Measurements from ENCODE around the gene DYNC2H1.

DYNC2H1 gene

GRCh38 chr11:103254123-103254522, 144.9 kb downstream of the DYNC2H1 start:
- TF ChIP-seq CTCF (conservative IDR thresholded peaks at IDR 0.05) (no peak), ZFX (IDR thresholded peaks at IDR 0.05) (no peak)

GRCh38 chr11:103257360-103257759, 148.1 kb downstream of the DYNC2H1 start:
- TF ChIP-seq CTCF (conservative IDR thresholded peaks at IDR 0.05) (peak; percentile 64), ZFX (IDR thresholded peaks at IDR 0.05) (no peak)
- H3K27ac ChIP-seq = no peak overlapping the region

More at GRCh38 chr11:103254123-103254522, 144.9 kb downstream of the DYNC2H1 start:
- H3K27ac ChIP-seq = no peak overlapping the region

GRCh38 chr11:103266167-103266831, 157.1 kb downstream of the DYNC2H1 start:
- no peak overlapping the region for H3K27ac ChIP-seq
- no peak for TF ChIP-seq CTCF (conservative IDR thresholded peaks at IDR 0.05)
- no peak for TF ChIP-seq ZFX (IDR thresholded peaks at IDR 0.05)

- TF ChIP-seq CTCF (conservative IDR thresholded peaks at IDR 0.05) (no peak), ZFX (IDR thresholded peaks at IDR 0.05) (no peak)
- H3K27ac ChIP-seq = no peak overlapping the region
These were observed 163.7 kb downstream of the DYNC2H1 start for GRCh38 chr11:103272876-103273275.

GRCh38 chr11:103274025-103274424, 164.8 kb downstream of the DYNC2H1 start:
- TF ChIP-seq CTCF (conservative IDR thresholded peaks at IDR 0.05) (no peak), ZFX (IDR thresholded peaks at IDR 0.05) (no peak)
- no peak overlapping the region for H3K27ac ChIP-seq

GRCh38 chr11:103279821-103280220, 170.6 kb downstream of the DYNC2H1 start:
- no peak overlapping the region for H3K27ac ChIP-seq
- TF ChIP-seq CTCF (conservative IDR thresholded peaks at IDR 0.05) (no peak), ZFX (IDR thresholded peaks at IDR 0.05) (no peak)

- no peak for TF ChIP-seq CTCF (conservative IDR thresholded peaks at IDR 0.05)
- TF ChIP-seq ZFX (IDR thresholded peaks at IDR 0.05) = no peak
These were observed 172.1 kb downstream of the DYNC2H1 start for GRCh38 chr11:103281301-103281700.

More at GRCh38 chr11:103281301-103281700, 172.1 kb downstream of the DYNC2H1 start:
- H3K27ac ChIP-seq = no peak overlapping the region

Measured in C4-2B (cell line).